GM12873 (cell line): ENCODE measurements around the gene SLC22A13.

ENCODE experiments used
- CTCF ChIP-seq: IDR thresholded peaks from 2 replicates; pipeline ENCODE4 v1.5.1; 2012; ENCODE audit warnings: low read depth, mild to moderate bottlenecking, moderate library complexity, low read length, control low read depth; ENCODE audit not compliant: insufficient read depth; ENCODE audit errors: missing control alignments

Gene SLC22A13

GRCh38 chr3:38251197-38251596, 14.4 kb upstream of the SLC22A13 start:
- TF ChIP-seq CTCF = no peak

GRCh38 chr3:38253704-38254103, 11.9 kb upstream of the SLC22A13 start:
- TF ChIP-seq CTCF = no peak

- TF ChIP-seq CTCF = no peak
These were observed 10.7 kb upstream of the SLC22A13 start for GRCh38 chr3:38254872-38255271.

- no peak for TF ChIP-seq CTCF
These were observed 10.0 kb upstream of the SLC22A13 start for GRCh38 chr3:38255627-38256026.

- TF ChIP-seq CTCF = no peak
These were observed 8.0 kb upstream of the SLC22A13 start for GRCh38 chr3:38257583-38257982.

GRCh38 chr3:38260474-38260873, 5.1 kb upstream of the SLC22A13 start:
- no peak for TF ChIP-seq CTCF

GRCh38 chr3:38264353-38264771, 1.2 kb upstream of the SLC22A13 start:
- no peak for TF ChIP-seq CTCF
